Endodermal cell (in vitro differentiated cells): ENCODE results near the gene SPTY2D1. TPM values are rescaled to one million over a fixed set of nuclear protein-coding genes. Genes with fewer than 3 reads are reported as not detected.
"Not testable (repeated sequence)": the region's sequence is repeated elsewhere in the genome, so short reads cannot be mapped to it uniquely, and the experiment has no call there.

Experiments used
- DNase-seq: peaks from one replicate; pipeline ENCODE4 v3.0.0-alpha.2; 2017
- H3K27ac ChIP-seq: 2 replicates; pipeline ENCODE4 v1.5.1; 2013; ENCODE audit warnings: mild to moderate bottlenecking, low read depth, low read length, moderate library complexity
- H3K27me3 ChIP-seq: 2 replicates; pipeline ENCODE4 v1.6.1; 2013; ENCODE audit warnings: mild to moderate bottlenecking, low read length, moderate library complexity; ENCODE audit not compliant: insufficient read depth, control insufficient read depth, poor library complexity, severe bottlenecking
- H3K36me3 ChIP-seq: 2 replicates; pipeline ENCODE4 v1.7.0; 2013; ENCODE audit warnings: mild to moderate bottlenecking, low read length, moderate library complexity; ENCODE audit not compliant: control insufficient read depth, insufficient read depth
- H3K4me1 ChIP-seq: one replicate; pipeline ENCODE4 v1.7.0; 2013; ENCODE audit warnings: low read length; ENCODE audit not compliant: control insufficient read depth, insufficient read depth
- H3K4me3 ChIP-seq: 2 replicates; pipeline ENCODE4 v1.5.1; 2013; ENCODE audit warnings: mild to moderate bottlenecking, low read length, moderate library complexity
- H3K9ac ChIP-seq: 2 replicates; pipeline ENCODE4 v1.6.1; 2013; ENCODE audit warnings: mild to moderate bottlenecking, low read length, moderate library complexity; ENCODE audit not compliant: poor library complexity, severe bottlenecking; ENCODE audit errors: extremely low read depth
- H3K9me3 ChIP-seq: 2 replicates; pipeline ENCODE4 v1.6.1; 2013; ENCODE audit warnings: mild to moderate bottlenecking, low read length, moderate library complexity; ENCODE audit not compliant: control insufficient read depth
- H3K27ac Mint-ChIP-seq: 2 replicates; pipeline ENCODE4 v1.8.0; 2020; ENCODE audit warnings: mixed read lengths
- H3K27me3 Mint-ChIP-seq: 2 replicates; pipeline ENCODE4 v1.8.0; 2021; ENCODE audit warnings: mild to moderate bottlenecking, mixed read lengths; ENCODE audit not compliant: insufficient read depth
- H3K36me3 Mint-ChIP-seq: 2 replicates; pipeline ENCODE4 v1.8.0; 2020; ENCODE audit warnings: low read depth, mixed read lengths
- H3K4me1 Mint-ChIP-seq: 2 replicates; pipeline ENCODE4 v1.8.0; 2020; ENCODE audit warnings: mixed read lengths
- H3K4me3 Mint-ChIP-seq: 2 replicates; pipeline ENCODE4 v1.8.0; 2020; ENCODE audit warnings: mild to moderate bottlenecking, moderate library complexity, mixed read lengths
- H3K9me3 Mint-ChIP-seq: 2 replicates; pipeline ENCODE4 v1.8.0; 2020; ENCODE audit warnings: mild to moderate bottlenecking, mixed read lengths
- CTCF ChIP-seq: fragments of 200-600 bp; sonication (generic); conservative IDR thresholded peaks from 2 replicates; pipeline ENCODE4 v1.5.0; 2021; ENCODE audit warnings: antibody characterized with exemption, mild to moderate bottlenecking
- WGBS, 2 experiments: methylation state at CpG; one replicate each; pipeline versions ENCODE4 v1.1.5 to v1.1.7; 2013; ENCODE audit warnings: missing lambda C conversion rate in 2 of 2, mixed read lengths in 1 of 2; ENCODE audit not compliant: insufficient coverage in 1 of 2, insufficient read length in 1 of 2; 5-methylcytosine and 5-hydroxymethylcytosine counted together
- total RNA-seq, 2 donors: library from RNA; stranded (reverse); fragmentation: NEBNext Ultra II Directional in 1 of 2; extraction: Animal tissue kit (Norgen Biotek cat#: 25700) in 1 of 2; gene quantifications; 2 replicates in 1 of 2; 3 replicates in 1 of 2; pipeline ENCODE4 v1.2.1, GENCODE V29; 2021

The SPTY2D1 gene
- total RNA-seq, 2 donors from 2014 or later: 19.3 to 22.9 TPM

DNA sequence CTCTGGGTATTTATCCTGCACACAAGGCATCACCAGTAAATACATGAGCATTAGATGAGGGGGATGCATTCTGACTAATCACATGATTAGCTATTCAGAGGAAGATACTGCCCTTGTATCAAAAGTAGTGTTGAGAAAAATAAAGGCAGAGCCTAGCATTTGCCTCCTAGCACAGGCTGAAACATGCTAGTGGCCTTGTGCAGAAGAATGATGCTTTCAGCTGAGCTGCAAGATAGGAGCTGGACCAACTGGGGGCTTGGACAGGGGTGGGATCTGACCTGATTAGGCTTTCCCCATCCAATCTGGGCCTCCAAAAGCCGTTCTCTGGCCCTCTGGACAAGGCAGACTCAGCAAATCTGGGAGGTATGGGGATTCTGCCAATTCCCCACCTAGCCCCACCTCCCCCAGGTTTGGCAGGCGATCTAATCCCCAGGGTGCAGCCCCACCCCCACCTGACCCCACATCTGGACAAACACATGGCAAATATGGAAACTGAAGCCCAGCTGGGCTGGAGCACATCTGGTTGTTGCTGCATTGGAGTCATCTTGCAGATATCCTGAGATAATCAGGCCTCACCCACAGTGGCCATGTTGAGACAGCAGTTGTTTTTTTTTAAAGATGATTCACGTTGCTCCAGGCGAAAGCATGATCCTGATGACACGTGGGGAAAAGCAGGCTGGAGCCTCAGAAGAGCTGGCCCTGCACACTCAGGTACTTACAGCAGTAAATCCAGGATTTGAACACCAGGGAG lies 39.0 kb downstream of the SPTY2D1 start:
- Histone ChIP-seq H3K27me3 (no peaks in the 10 kb centered on the region), H3K4me1 (no peaks in the 10 kb centered on the region), H3K27ac (no peak overlapping the region), H3K4me3 (no peak overlapping the region), H3K36me3 (peaks cover 20% of the 10 kb centered on the region), H3K9me3 (no peaks in the 10 kb centered on the region), H3K9ac (no peak overlapping the region)
- peaks cover 28% of the 10 kb centered on the region for H3K36me3 Mint-ChIP-seq
- no peak for DNase-seq
- TF ChIP-seq CTCF: no peak
- no peak overlapping the region for H3K27ac Mint-ChIP-seq
- no peaks in the 10 kb centered on the region for H3K4me1 Mint-ChIP-seq
- H3K9me3 Mint-ChIP-seq: no peaks in the 10 kb centered on the region
- 51 to 69% methylated on average over 3 to 5 of the region's 5 CpGs for WGBS, 2 experiments
- H3K4me3 Mint-ChIP-seq: no peak overlapping the region
- H3K27me3 Mint-ChIP-seq: no peaks in the 10 kb centered on the region

DNA sequence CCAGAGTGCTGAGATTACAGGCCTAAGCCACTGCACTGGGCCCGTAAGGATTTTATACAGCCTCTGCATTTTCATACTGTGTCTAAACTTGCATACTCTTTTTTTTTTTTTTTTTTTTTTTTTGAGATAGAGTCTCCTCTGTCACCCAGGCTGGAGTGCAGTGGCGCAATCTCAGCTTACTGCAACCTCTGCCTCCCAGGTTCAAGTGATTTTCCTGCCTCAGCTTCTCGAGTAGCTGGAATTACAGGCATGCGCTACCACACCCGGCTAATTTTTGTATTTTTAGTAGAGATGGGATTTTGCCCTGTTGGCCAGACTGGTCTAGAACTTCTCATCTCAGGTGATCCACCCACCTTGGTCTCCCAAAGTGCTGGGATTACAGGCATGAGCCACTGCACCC lies 40.1 kb downstream of the SPTY2D1 start:
- H3K27ac ChIP-seq, H3K9ac ChIP-seq, H3K4me1 Mint-ChIP-seq, H3K4me3 Mint-ChIP-seq, H3K9me3 Mint-ChIP-seq, H3K4me3 ChIP-seq, H3K27ac Mint-ChIP-seq, H3K27me3 Mint-ChIP-seq, H3K9me3 ChIP-seq, H3K27me3 ChIP-seq, H3K4me1 ChIP-seq, DNase-seq: not testable (repeated sequence)
- WGBS, 2 experiments: 90 to 100% methylated on average over 2 to 3 of the region's 5 CpGs
- peaks cover 20% of the 10 kb centered on the region for H3K36me3 ChIP-seq
- H3K36me3 Mint-ChIP-seq: peaks cover 28% of the 10 kb centered on the region

GRCh38 chr11:18590571-18590970 lies 43.6 kb downstream of the SPTY2D1 start:
- Histone ChIP-seq H3K36me3 (peaks cover 4% of the 10 kb centered on the region), H3K27me3 (no peaks in the 10 kb centered on the region), H3K4me1 (no peaks in the 10 kb centered on the region), H3K9ac (no peak overlapping the region), H3K27ac (no peak overlapping the region), H3K9me3 (no peaks in the 10 kb centered on the region), H3K4me3 (peak overlapping the region; percentile 99)
- WGBS, 2 experiments: 81 to 93% methylated on average over 2 of the region's 2 CpGs
- Mint-ChIP-seq H3K36me3 (peaks cover 9% of the 10 kb centered on the region), H3K27ac (no peak overlapping the region), H3K4me3 (no peak overlapping the region), H3K9me3 (no peaks in the 10 kb centered on the region), H3K4me1 (no peaks in the 10 kb centered on the region), H3K27me3 (no peaks in the 10 kb centered on the region)
- DNase-seq: no peak
- TF ChIP-seq CTCF: no peak
